ENCODE data around the gene ZNF768.

Gene ZNF768

DNA sequence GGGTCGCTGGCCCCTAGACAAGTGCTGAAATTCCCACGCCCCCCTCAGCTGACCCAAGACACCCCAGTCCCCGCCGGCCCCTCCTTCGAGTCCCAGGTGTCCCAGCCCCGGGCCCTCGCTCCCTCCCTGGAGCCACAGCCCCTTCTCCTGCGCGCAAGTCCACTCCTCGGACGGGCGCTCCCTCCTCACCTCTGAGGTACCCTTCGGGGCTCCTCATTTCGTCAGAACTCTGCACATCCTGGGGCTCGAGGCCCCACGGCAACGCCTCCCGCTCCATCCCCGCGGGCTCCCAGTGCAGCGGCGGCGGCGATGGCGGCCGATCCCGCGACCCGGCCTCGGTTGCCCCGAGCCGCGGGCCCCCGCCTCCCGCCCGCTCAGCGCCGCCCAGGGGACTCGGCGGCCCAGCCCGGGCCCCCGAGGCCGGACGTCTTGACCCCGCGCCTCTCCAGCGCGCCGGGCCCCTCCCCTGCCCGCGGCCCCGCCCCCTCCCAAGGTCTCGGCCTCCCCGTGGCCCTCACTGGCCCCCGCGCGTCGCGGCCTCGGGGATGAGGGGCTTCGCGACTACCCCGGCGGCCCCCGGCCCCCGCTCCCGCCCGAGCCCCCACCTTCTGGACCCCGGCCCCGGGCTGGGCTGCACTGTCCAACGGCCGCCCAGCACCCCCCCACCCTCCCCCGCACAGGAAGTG, at the start of gene ZNF768:
ZNF768 (minus strand) TSS at position 430 of the 686 bp plus-strand sequence; CDS start at position 277, 153 bp downstream.
- no peak for DNase-seq

GRCh38 chr16:30574678-30575077, 48.3 kb upstream of the ZNF768 start:
- DNase-seq, result no peak

DNA sequence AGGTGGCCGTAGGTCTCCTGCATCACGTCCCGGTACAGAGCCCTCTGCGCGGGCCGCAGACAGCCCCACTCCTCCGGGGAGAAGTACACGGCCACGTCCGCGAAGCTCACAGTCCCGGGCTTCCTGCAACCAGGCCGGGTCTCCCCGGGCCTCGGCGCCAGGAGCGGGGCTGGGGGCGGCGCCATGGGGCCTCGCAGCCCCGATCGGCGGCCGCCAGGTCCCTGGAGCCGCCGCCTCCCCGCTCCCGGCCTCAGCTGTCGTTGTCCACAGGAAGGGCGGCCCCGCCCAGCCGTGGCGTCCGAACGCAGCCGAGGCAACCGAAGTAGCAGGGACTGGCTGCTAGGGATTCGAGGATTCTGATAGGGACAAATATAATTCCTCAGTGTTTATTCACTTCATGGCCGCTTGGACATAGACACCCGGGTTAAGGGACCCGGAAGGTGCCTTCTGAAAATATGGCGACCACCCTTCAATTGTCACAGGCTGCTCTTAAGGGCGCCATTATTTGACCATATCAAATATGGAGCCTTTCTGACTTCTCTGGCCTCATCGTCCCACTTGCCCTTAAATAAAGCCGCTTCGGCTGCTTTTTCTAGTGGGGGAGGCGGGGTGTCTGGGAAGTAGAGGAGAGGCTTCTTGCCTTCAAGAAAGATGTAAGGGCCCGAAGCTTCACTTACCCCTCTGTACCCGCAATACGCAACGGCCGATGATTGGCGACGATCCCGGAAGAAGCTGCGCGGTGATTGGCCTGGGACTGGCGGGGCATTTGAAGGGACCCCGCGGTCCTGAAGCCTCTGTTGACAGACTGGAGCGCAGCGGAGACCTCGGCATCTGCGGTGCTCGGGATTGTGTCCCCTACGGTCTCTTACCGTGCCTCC, 45.3 kb upstream of the ZNF768 start, which contains the start of gene ZNF688:
ZNF688 (minus strand) TSS at position 270 of the 878 bp plus-strand sequence; CDS start at position 185, 85 bp downstream.
- DNase-seq, result peak; percentile 99

DNA sequence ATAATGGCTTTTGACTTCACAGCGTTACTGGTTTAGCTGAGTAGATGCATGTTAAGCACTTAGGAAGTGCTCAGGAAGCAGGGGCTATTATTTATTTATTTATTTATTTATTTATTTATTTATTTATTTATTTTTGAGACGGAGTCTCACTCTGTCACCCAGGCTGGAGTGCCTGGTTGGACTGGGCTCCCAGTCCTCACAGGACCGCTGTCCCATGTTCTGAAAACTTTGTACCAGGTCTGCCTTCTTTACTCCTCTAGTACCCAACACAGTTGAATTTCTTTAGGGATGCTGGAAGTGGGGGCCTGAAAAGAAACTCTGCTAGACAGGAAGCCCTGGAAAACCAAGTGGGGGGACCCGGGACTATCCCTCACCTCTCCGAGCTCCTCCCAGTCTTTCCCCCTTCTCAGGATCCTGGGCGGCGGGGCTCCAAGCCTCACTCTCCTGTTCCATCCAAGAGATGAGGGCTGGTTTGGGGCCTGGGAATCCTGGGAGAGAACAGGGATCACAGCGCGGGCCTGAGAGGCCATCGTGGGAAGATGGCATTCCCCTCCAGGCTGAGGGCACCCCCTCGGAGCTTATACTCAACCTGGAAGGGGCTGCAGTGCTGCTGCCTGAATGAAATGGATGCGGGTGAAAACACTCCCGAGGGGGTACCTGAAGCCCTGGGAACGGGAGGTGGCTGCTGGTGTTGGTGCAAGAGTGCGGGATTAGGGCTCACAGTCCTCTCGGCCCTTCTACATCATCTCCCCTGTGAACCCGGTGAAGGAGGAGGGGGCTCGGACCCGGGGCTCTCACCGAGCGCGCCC, 44.5 kb upstream of the ZNF768 start:
- peak; percentile 18 to 48 for DNase-seq

- DNase-seq, result no peak
These were observed 43.6 kb upstream of the ZNF768 start for GRCh38 chr16:30569746-30570635.

DNA sequence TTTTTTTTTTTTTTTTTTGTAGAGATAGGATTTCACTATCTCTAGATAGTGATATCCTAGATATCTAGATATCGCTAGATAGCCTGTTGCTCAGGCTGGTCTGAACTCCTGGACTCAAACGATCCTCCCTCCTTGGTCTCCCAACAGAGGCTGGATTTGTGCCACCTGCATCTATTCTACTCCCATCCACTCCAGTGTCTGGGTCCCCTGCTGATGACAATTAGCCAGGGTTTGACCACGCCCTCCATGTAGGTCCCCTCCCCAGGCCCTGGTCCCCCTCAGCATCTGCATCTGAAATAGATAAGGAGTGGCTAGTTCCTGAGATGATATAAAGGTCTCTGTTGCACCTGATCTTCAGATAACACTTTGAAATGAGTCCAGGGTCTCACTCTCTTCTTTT, 42.9 kb upstream of the ZNF768 start:
- DNase-seq, result no peak

DNA sequence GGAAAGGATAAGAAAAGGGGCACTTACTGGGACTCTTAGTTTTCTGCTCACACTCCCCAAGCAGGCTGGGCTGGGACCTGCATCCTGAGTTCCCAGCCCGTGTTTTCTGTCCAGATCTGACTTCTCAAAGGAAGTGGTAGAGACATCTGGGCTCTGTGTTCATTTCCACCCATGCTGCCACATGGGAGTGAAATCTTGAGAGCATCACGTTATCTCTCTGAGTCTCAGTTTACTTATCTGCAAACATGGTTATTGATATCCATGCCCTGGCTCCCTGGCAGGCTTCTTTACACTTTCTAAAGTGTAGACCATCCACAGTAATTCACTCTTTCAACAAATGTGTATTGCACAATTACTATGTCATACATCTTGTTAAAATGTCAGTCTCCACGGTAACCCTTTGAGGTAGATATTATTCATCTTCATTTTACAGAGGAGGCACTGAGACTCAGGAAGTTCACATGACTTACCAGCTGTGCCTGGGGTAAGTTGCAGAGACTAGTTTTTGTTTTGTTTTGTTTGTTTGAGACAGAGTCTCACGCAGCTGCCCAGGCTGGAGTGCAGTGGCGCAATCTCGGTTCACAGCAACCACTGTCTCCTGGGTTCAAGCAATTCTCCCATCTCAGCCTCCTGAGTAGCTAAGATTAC, 41.7 kb upstream of the ZNF768 start:
- no peak for DNase-seq

DNA sequence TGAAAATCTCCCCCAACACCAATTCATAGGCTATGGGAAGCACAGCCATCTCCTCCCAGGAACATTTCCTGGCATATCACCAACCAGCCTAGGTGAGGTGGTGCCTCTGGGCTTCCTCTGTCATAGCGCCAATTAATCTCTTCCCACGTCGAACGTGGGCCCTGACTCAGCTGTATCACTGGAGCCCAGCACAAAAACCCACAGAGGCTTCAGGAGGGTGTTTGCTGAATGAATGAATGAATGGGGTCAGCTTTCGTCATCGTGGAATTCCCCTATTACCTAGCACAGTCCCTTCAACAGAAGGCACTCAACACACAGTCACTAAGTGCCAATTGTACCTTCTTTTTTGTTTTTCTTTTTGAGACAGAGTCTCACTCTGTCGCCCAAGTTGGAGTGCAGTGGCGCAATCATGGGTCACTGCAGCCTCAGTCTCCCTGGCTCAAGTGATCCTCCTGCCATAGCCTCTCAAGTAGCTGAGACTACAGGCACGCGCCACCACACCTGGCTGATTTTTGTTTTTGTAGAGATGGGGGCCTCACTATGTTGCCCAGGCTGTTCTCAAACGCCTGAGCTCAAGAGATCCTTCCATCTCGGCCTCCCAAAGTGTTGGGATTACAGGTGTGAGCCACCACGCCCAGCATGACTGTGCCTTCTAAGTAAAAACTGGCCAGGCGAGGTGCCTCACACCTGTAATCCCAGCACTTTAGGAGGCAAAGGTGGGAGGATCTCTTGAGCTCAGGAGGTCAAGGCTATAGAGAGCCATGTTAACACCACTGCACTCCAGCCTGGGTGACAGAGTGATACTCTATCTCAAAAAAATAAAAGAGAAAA, 41.0 kb upstream of the ZNF768 start:
- no peak for DNase-seq

DNA sequence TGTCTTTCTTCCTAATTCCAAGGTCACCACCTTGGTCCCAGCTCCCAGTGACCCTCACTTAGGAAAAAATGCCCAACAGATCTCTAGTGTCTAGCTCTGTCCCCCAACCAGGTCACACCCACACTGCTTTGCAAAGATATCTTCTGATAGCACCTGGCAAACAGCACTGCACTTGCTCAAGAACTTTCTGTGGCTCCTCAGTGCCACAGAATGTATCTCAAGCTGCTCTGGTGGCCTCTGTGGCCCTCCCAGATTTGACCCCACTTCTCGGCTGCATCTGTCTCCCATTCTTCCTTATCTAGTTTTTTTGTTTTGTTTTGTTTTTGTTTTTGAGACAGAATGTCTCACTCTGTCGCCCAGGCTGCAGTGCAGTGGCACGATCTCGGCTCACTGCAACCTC, 40.2 kb upstream of the ZNF768 start:
- DNase-seq, result no peak

DNA sequence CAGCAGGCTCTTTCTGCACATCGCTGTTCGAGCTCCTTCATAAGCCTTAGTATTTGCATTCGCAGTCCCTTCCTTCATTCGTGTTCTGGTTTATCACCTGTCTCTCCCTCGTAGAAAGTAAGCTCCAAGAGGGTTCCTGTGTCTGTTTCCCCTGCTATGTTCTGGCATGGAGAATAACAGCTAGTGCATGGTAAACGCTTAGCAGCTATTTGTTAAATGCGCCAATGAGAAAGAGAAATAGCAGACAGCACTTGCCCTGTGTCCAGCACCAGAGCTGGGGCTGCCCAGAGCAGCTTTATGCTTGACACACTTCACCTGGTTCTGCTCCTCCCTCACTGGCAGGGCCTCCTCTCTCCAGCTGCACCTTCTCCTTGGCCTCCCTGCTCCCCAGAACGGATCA, 39.6 kb upstream of the ZNF768 start:
- no peak for DNase-seq

- peak; percentile 48 to 86 for DNase-seq
These were observed 39.2 kb upstream of the ZNF768 start for GRCh38 chr16:30565526-30565925.

DNA sequence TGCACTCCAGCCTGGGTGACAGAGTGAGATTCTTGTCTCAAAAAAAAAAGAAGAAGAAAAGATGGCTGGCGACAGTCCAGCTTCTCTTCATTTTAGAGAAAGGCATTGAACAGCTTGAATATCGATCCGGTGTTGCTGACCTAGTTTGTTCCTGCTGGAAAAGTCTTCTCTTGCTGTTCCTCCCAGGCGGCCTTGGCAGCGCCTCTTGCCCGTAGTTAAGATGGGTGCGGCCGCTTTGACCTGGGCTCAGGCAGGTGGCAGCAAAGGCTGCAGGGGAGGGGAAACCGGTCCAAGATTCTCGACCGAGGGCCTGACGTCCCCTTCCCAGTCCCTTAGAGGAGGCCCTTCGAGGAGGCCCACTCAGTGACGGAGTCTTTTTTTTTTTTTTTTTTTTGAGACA, 35.7 kb upstream of the ZNF768 start:
- DNase-seq, result no peak

DNA sequence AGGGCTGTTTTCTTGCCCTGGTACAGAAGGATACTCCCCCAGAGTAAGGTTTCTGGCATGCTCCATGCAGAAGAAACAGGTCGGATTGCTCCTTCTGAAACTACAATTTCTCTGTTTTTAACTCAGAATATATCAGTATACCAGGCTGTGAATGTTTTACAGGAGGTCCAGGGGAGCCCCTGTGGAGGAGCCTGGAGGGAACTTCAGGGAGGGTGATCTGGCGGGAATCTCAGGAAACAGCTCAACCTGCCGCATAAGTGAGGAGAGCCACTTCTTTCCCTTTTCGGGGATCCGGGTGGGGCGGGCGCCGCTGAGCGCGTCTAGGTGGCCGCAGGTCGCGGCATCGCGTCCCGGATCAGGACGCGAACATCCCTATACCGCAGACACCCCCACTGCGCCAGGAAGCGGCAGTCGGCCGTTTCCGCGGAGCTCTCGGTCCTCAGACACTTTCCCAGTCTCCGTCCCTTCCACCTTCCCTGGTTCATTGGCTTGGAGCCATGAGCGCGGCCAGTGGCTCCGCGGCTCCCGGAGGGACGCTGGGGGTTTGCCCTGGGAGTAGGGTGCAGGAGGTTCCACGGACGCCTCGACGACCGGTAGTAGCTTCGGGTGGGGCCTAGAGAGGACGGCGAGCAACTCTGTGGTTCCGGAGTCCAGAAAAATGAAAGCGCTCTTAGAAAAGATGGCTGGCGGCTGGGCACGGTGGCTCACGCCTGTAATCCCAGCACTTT, 34.9 kb upstream of the ZNF768 start:
- DNase-seq, result no peak

GRCh38 chr16:30559690-30560089, 33.3 kb upstream of the ZNF768 start:
- DNase-seq, result no peak

GRCh38 chr16:30558789-30559377, 32.5 kb upstream of the ZNF768 start:
- peak; percentile 24 to 36 for DNase-seq

DNA sequence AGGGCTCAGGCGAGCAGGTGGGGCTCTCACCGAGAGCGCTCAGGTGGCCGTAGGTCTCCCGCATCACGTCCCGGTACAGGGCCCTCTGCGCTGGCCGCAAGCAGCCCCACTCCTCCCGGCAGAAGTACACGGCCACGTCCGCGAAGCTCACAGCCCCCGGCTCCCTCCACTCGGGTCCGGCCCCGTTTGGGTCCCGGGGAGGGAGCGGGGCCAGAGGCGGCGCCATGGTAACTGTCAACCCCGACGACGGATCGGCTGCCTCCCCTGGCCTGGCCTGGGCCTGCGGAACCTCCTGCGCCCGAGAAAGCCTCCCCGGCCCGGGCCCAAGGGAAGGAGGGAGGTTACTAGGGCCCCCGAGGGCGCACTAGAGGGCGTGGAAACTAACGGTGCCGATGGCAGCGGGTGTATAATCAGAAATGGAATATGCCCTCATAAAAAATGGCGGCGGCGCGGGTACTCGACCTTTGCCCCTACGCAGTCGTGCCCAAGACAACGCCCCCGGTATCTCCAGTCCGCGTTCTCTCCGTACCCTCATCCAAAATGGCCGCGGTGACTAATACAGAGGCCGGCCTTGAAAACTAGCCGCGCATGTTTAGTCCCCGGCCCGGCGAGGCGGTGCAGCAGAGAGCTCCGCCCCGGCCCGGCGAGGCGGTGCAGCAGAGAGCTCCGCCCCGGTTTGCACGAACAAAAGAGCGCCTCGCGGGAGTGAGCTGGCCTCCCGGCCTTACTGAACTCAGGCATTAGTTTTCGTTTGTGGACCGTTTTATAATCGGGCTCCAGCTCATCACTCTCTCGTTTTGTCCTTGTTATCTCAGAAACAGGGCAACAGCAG, 31.8 kb upstream of the ZNF768 start, which contains the start of gene ZNF764:
ZNF764 (minus strand) TSS at position 418 of the 832 bp plus-strand sequence; CDS start at position 226, 192 bp downstream.
- DNase-seq, result peak; percentile 95 to 99

DNA sequence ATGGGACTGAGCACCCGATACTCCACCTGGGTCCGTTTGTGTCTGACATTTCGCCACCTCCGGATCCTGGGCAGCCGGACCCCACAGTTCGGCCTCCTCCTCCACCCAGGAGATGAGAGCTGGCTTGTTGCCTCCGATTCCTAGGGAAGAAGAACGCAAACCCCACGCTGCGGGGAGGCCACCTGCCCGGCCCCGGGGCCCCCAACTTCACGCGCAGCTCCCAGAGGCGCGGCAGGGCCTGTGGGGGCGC, 31.3 kb upstream of the ZNF768 start:
- no peak for DNase-seq

DNA sequence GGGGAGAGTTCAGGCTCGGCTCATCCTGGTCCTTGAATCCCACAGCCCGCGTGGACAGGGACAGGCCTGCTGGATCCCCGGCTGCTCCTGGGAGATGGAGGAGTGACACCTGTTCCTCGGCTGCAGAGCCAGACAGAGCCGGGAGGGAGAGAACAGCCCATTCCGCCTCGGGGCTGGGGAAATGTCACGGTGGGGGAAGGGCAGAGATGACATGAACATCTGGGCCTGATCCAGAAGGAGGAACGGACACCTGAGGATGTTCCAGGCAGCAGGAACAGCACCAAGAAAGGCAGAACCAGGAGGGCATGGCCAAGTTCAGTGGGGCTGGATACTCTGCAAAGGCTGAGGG, 29.7 kb upstream of the ZNF768 start:
- peak in 1 of 2 experiments; percentile 26 for DNase-seq
